K562 (cell line): ENCODE results near the gene KCNH2. TPM values are rescaled to one million over a fixed set of nuclear protein-coding genes. Genes with fewer than 3 reads are reported as not detected.
A peak's percentile ranks its signal among the peaks of the same experiment; 100 is the strongest.

ENCODE experiments used
- ATAC-seq: fragments of 200-7000 bp; cut with Tn5 transposase; 3 replicates; pipeline ENCODE4 v1.9.1; 2020; ENCODE audit warnings: moderate library complexity
- BruUV-seq: library from RNA; stranded (reverse); fragments of 400-500 nt; replicated peaks from 2 replicates; lab custom pipeline; 2021; lab: Mats Ljungman, UMichigan
- CTCF ChIA-PET: fragments of 300-600 bp; formaldehyde crosslinking; extraction: SDS; loops from one replicate; lab custom pipeline; 2021; ENCODE audit warnings: low intra/inter-chr PET ratio; lab: Yijun Ruan, JAX
- POLR2A ChIA-PET: fragments of 300-600, 350-650 bp; sonication (Branson Sonifier 250); formaldehyde crosslinking; extraction: SDS; loops from one replicate; lab custom pipeline; 2021; ENCODE audit warnings: antibody characterized with exemption, inconsistent platforms; lab: Yijun Ruan, JAX
- DNase-seq, 4 experiments: peaks; one replicate each; pipeline versions ENCODE4 v3.0.0 to v3.0.0-alpha.2; 2011 to 2018; ENCODE audit warnings: low spot score in 3 of 4, mixed read lengths in 3 of 4; ENCODE audit errors: extremely low read depth in 1 of 4
- FAIRE-seq: peaks from 2 replicates; lab custom pipeline; 2011; peaks lifted over from hg19 to GRCh38; lab: Jason Lieb, UNC
- H2AFZ ChIP-seq: 2 replicates; pipeline ENCODE4 v1.6.0; 2011; ENCODE audit warnings: low read depth, low read length, control low read depth, inconsistent platforms
- H3K27ac ChIP-seq: fragments of 200-600 bp; 3 replicates; pipeline ENCODE4 v1.8.0; 2011; ENCODE audit warnings: low read depth, mild to moderate bottlenecking, control low read depth, inconsistent platforms, low read length, moderate library complexity, mixed read lengths; ENCODE audit errors: extremely low read depth
- H3K27me3 ChIP-seq, 2 experiments: fragments of 300-600 bp in 1 of 2; 2 replicates in 1 of 2; 3 replicates in 1 of 2; pipeline versions ENCODE4 v1.6.0 to v1.8.0; 2011; ENCODE audit warnings: inconsistent platforms in 2 of 2, low read length in 2 of 2, mild to moderate bottlenecking in 1 of 2, mixed read lengths in 1 of 2, moderate library complexity in 1 of 2; ENCODE audit not compliant: control insufficient read depth in 2 of 2, insufficient read depth in 2 of 2
- H3K36me3 ChIP-seq: fragments of 300-600 bp; 3 replicates; pipeline ENCODE4 v1.8.0; 2011; ENCODE audit warnings: mild to moderate bottlenecking, low read length, inconsistent platforms; ENCODE audit not compliant: control insufficient read depth, insufficient read depth
- H3K4me1 ChIP-seq, 2 experiments: fragments of 200-600 bp in 1 of 2; replicated peaks in 1 of 2; 2 replicates in 1 of 2; 3 replicates in 1 of 2; pipeline versions ENCODE4 v1.5.1 to v1.8.0; 2011; ENCODE audit warnings: inconsistent platforms in 2 of 2, low read length in 2 of 2, mild to moderate bottlenecking in 1 of 2, mixed read lengths in 1 of 2, moderate library complexity in 1 of 2; ENCODE audit not compliant: control insufficient read depth in 2 of 2, insufficient read depth in 2 of 2
- H3K4me2 ChIP-seq: 2 replicates; pipeline ENCODE4 v1.6.1; 2011; ENCODE audit warnings: low read length, control low read depth, inconsistent platforms, mixed read lengths; ENCODE audit not compliant: insufficient read depth
- H3K4me3 ChIP-seq: fragments of 200-600 bp; sonication (generic), shearing (Covaris generic); 2 replicates; pipeline ENCODE4 v1.5.1; 2016; ENCODE audit warnings: control low read depth, inconsistent platforms
- H3K79me2 ChIP-seq: fragments of 200-600 bp; 3 replicates; pipeline ENCODE4 v1.8.0; 2011; ENCODE audit warnings: low read length, inconsistent platforms; ENCODE audit not compliant: control insufficient read depth, insufficient read depth
- H3K9ac ChIP-seq, 2 experiments: 2 replicates each; pipeline versions ENCODE4 v1.6.0 to v1.6.1; 2011; ENCODE audit warnings: low read depth in 2 of 2, low read length in 2 of 2, control low read depth in 1 of 2, inconsistent platforms in 1 of 2, mild to moderate bottlenecking in 1 of 2, mixed read lengths in 1 of 2; ENCODE audit not compliant: insufficient read depth in 1 of 2
- H3K9me1 ChIP-seq: one replicate; pipeline ENCODE4 v1.6.0; 2011; ENCODE audit warnings: inconsistent platforms, mild to moderate bottlenecking, low read length, moderate library complexity; ENCODE audit not compliant: control insufficient read depth, insufficient read depth
- H3K9me3 ChIP-seq: replicated peaks from 2 replicates; pipeline ENCODE4 v1.5.1; 2011; ENCODE audit warnings: low read depth, low read length, inconsistent platforms; ENCODE audit not compliant: control insufficient read depth, insufficient read depth
- H4K20me1 ChIP-seq: replicated peaks from 2 replicates; pipeline ENCODE4 v1.6.1; 2011; ENCODE audit warnings: low read length, inconsistent platforms, mixed read lengths; ENCODE audit not compliant: control insufficient read depth, insufficient read depth
- CREB1 ChIP-seq, 2 experiments: sonication (generic) in 1 of 2; formaldehyde crosslinking in 1 of 2; IDR thresholded peaks; 2 replicates each; pipeline versions ENCODE4 v1.6.1 to v1.8.0; 2012 to 2022; ENCODE audit warnings: inconsistent platforms in 1 of 2, mild to moderate bottlenecking in 1 of 2, missing genetic modification reagents in 1 of 2, moderate library complexity in 1 of 2
- ELF4 ChIP-seq: fragments of 450-650 bp; formaldehyde crosslinking; IDR thresholded peaks from 2 replicates; pipeline ENCODE4 v1.4.0; 2022; ENCODE audit warnings: missing genetic modification characterization
- KLF10 ChIP-seq: fragments of 250-450 bp; sonication (Bioruptor Pico); IDR thresholded peaks from 2 replicates; pipeline ENCODE4 v1.6.1; 2021; ENCODE audit warnings: matching md5 sums
- POLR2G ChIP-seq: fragments of 200-400 bp; formaldehyde crosslinking; IDR thresholded peaks from 2 replicates; pipeline ENCODE4 v1.6.1; 2017; ENCODE audit warnings: low read depth, mild to moderate bottlenecking, antibody characterized with exemption, low read length, moderate library complexity
- WGBS: fragments of 100-300 bp; shearing (Covaris generic); methylation state at CpG from one replicate; pipeline ENCODE4 v1.1.6; 2016; ENCODE audit warnings: low coverage, mixed read lengths; ENCODE audit not compliant: insufficient coverage; ENCODE audit errors: missing lambda C conversion rate; 5-methylcytosine and 5-hydroxymethylcytosine counted together
- in situ Hi-C: fragments of 300-500 bp; cut with MboI; formaldehyde crosslinking; loops from 4 replicates; pipeline ENCODE4 v1.15.0; 2018; ENCODE audit warnings: inconsistent platforms, mixed read lengths
- intact Hi-C: fragments of 100-400 bp; cut with micrococcal nuclease; formaldehyde crosslinking; loops from 2 replicates; pipeline ENCODE4 v1.14.2; 2022
- polyA plus RNA-seq, 8 experiments: library from polyadenylated mRNA; depleted of rRNA in 4 of 8; stranded (reverse) in 5 of 8; unstranded in 3 of 8; fragments of >200 nt; fragmentation: Nextera tagmentation in 2 of 8; fragmentation: Illumina TruSeq in 1 of 8; extraction: Ambion mirVana in 2 of 8; extraction: Trizol in 1 of 8; gene quantifications; 2 replicates each; pipeline versions ENCODE4 v1.2.1 to v1.2.3, GENCODE V29; 2011 to 2014; ENCODE audit warnings: inconsistent platforms in 1 of 8, missing spikeins in 1 of 8
- total RNA-seq, 7 experiments: library from RNA; depleted of rRNA in 6 of 7; stranded (reverse); fragments of >200 nt in 6 of 7; fragmentation: Illumina TruSeq in 2 of 7; extraction: Trizol in 2 of 7; gene quantifications; 2 replicates each; pipeline versions ENCODE4 v1.2.1 to v1.2.3, GENCODE V29; 2011 to 2021; ENCODE audit warnings: low replicate concordance in 1 of 7
- TF ChIP-seq, protein P1 (sequence below): fragments of 450-650 bp; IDR thresholded peaks from 2 replicates; pipeline ENCODE4 v1.6.1; 2016; ENCODE audit warnings: mild to moderate bottlenecking, moderate library complexity
- TF ChIP-seq, protein P2 (sequence below): fragments of 250-450 bp; sonication (Bioruptor Pico); IDR thresholded peaks from 2 replicates; pipeline ENCODE4 v1.8.0; 2022; ENCODE audit warnings: moderate library complexity, mild to moderate bottlenecking, inconsistent platforms
- TF ChIP-seq, protein P3 (sequence below): fragments of 450-650 bp; formaldehyde crosslinking; IDR thresholded peaks from 2 replicates; pipeline ENCODE4 v1.4.0; 2020; ENCODE audit warnings: mild to moderate bottlenecking, moderate library complexity

KCNH2 gene
- total and polyA plus RNA-seq, 9 of the 15 experiments (the other 6 are each of a cell fraction or from before 2014, with no cell fraction given): 18.1 to 368 (median 218) TPM

DNA sequence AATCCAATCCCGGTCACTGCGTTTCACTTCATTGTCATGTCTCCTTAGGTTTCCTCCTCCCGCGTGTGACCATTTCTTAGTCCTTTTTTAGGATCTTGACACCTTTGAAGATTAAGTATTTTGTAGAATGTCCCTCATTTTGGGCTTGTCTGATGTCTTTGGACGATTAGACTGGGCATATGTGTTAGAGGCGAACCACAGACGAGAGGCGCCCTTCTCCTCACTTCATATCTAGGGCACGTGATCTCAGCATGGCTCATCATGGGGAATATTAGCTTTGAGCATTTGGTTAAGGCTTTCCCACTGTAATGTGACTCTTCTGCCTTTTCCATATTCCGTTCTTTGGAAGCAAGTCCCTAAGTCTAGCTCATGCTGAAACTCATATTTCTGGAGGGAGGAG is 59.0 kb downstream of the KCNH2 start:
- DNase-seq (no peak), FAIRE-seq (no peak), ATAC-seq (no peak)
- no peak overlapping the region for H3K9ac ChIP-seq
- ChIA-PET CTCF (no interaction called here), POLR2A (interaction anchor here (1.2 to 4.1 kb wide), 7 partner anchors 8 to 43 kb away, joined by 3 to 20 read pairs (median 4); no protein-coding TSS in a partner anchor)
- intact Hi-C loops: no loop called here
- no peak overlapping the region for H3K27ac ChIP-seq
- in situ Hi-C loops: no loop called here
- no peaks in the 10 kb centered on the region for H3K79me2 ChIP-seq
- H4K20me1 ChIP-seq: no peaks in the 10 kb centered on the region
- H3K4me2 ChIP-seq: 0 out of 2 replicates have a peak overlapping the region, but pooled peaks have one; percentile 1
- no peaks in the 10 kb centered on the region for H3K36me3 ChIP-seq
- H3K27me3 ChIP-seq: peaks cover 0 to 10% of the 10 kb centered on the region in 2 experiments
- WGBS: 47% methylated on average over 10 of the region's 10 CpGs
- H2AFZ ChIP-seq: peak overlapping the region; percentile 81
- BruUV-seq: no TSS peak
- peaks cover 4 to 18% of the 10 kb centered on the region in 2 experiments; a peak in 3 of 5 replicates for H3K4me1 ChIP-seq
- H3K9me3 ChIP-seq: no peaks in the 10 kb centered on the region
- no peak overlapping the region for H3K4me3 ChIP-seq
- no peaks in the 10 kb centered on the region for H3K9me1 ChIP-seq
- TF ChIP-seq ELF4 (CRISPR knock-in tag) (no peak), CREB1 (IDR thresholded peaks at IDR 0.05) (no peak), CREB1 (CRISPR knock-in tag; IDR thresholded peaks at IDR 0.05) (no peak), POLR2G (no peak), KLF10 (CRISPR knock-in tag) (no peak)
- TF ChIP-seq, protein P1, sequence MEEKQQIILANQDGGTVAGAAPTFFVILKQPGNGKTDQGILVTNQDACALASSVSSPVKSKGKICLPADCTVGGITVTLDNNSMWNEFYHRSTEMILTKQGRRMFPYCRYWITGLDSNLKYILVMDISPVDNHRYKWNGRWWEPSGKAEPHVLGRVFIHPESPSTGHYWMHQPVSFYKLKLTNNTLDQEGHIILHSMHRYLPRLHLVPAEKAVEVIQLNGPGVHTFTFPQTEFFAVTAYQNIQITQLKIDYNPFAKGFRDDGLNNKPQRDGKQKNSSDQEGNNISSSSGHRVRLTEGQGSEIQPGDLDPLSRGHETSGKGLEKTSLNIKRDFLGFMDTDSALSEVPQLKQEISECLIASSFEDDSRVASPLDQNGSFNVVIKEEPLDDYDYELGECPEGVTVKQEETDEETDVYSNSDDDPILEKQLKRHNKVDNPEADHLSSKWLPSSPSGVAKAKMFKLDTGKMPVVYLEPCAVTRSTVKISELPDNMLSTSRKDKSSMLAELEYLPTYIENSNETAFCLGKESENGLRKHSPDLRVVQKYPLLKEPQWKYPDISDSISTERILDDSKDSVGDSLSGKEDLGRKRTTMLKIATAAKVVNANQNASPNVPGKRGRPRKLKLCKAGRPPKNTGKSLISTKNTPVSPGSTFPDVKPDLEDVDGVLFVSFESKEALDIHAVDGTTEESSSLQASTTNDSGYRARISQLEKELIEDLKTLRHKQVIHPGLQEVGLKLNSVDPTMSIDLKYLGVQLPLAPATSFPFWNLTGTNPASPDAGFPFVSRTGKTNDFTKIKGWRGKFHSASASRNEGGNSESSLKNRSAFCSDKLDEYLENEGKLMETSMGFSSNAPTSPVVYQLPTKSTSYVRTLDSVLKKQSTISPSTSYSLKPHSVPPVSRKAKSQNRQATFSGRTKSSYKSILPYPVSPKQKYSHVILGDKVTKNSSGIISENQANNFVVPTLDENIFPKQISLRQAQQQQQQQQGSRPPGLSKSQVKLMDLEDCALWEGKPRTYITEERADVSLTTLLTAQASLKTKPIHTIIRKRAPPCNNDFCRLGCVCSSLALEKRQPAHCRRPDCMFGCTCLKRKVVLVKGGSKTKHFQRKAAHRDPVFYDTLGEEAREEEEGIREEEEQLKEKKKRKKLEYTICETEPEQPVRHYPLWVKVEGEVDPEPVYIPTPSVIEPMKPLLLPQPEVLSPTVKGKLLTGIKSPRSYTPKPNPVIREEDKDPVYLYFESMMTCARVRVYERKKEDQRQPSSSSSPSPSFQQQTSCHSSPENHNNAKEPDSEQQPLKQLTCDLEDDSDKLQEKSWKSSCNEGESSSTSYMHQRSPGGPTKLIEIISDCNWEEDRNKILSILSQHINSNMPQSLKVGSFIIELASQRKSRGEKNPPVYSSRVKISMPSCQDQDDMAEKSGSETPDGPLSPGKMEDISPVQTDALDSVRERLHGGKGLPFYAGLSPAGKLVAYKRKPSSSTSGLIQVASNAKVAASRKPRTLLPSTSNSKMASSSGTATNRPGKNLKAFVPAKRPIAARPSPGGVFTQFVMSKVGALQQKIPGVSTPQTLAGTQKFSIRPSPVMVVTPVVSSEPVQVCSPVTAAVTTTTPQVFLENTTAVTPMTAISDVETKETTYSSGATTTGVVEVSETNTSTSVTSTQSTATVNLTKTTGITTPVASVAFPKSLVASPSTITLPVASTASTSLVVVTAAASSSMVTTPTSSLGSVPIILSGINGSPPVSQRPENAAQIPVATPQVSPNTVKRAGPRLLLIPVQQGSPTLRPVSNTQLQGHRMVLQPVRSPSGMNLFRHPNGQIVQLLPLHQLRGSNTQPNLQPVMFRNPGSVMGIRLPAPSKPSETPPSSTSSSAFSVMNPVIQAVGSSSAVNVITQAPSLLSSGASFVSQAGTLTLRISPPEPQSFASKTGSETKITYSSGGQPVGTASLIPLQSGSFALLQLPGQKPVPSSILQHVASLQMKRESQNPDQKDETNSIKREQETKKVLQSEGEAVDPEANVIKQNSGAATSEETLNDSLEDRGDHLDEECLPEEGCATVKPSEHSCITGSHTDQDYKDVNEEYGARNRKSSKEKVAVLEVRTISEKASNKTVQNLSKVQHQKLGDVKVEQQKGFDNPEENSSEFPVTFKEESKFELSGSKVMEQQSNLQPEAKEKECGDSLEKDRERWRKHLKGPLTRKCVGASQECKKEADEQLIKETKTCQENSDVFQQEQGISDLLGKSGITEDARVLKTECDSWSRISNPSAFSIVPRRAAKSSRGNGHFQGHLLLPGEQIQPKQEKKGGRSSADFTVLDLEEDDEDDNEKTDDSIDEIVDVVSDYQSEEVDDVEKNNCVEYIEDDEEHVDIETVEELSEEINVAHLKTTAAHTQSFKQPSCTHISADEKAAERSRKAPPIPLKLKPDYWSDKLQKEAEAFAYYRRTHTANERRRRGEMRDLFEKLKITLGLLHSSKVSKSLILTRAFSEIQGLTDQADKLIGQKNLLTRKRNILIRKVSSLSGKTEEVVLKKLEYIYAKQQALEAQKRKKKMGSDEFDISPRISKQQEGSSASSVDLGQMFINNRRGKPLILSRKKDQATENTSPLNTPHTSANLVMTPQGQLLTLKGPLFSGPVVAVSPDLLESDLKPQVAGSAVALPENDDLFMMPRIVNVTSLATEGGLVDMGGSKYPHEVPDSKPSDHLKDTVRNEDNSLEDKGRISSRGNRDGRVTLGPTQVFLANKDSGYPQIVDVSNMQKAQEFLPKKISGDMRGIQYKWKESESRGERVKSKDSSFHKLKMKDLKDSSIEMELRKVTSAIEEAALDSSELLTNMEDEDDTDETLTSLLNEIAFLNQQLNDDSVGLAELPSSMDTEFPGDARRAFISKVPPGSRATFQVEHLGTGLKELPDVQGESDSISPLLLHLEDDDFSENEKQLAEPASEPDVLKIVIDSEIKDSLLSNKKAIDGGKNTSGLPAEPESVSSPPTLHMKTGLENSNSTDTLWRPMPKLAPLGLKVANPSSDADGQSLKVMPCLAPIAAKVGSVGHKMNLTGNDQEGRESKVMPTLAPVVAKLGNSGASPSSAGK: peak; percentile 70
- TF ChIP-seq, protein P2, sequence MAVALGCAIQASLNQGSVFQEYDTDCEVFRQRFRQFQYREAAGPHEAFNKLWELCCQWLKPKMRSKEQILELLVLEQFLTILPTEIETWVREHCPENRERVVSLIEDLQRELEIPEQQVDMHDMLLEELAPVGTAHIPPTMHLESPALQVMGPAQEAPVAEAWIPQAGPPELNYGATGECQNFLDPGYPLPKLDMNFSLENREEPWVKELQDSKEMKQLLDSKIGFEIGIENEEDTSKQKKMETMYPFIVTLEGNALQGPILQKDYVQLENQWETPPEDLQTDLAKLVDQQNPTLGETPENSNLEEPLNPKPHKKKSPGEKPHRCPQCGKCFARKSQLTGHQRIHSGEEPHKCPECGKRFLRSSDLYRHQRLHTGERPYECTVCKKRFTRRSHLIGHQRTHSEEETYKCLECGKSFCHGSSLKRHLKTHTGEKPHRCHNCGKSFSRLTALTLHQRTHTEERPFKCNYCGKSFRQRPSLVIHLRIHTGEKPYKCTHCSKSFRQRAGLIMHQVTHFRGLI (CRISPR knock-in tag): no peak
- TF ChIP-seq, protein P3, sequence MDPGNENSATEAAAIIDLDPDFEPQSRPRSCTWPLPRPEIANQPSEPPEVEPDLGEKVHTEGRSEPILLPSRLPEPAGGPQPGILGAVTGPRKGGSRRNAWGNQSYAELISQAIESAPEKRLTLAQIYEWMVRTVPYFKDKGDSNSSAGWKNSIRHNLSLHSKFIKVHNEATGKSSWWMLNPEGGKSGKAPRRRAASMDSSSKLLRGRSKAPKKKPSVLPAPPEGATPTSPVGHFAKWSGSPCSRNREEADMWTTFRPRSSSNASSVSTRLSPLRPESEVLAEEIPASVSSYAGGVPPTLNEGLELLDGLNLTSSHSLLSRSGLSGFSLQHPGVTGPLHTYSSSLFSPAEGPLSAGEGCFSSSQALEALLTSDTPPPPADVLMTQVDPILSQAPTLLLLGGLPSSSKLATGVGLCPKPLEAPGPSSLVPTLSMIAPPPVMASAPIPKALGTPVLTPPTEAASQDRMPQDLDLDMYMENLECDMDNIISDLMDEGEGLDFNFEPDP (CRISPR knock-in tag): no peak
